Measurements from ENCODE around the gene LBX1.
"Not testable (repeated sequence)": the region's sequence is repeated elsewhere in the genome, so short reads cannot be mapped to it uniquely, and the experiment has no call there.

Gene LBX1

DNA sequence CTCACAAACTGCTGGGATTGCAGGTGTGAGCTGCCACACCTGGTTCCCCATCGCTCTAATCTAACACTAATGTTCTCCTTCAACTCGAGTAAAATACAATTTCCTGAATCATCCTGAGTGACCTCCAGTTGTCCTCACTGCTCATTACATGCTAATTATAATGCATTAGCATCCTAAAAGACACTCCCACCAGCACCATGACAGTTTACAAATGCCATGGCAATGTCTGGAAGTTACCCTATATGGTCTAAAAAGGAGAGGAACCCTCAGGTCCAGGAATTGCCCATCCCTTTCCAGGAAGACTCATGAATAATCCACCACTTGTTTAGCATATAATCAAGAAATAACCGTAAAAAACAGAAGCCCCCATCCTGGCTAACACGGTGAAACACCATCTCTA is 26.6 kb downstream of the LBX1 start:
- not testable (repeated sequence) for DNase-seq

DNA sequence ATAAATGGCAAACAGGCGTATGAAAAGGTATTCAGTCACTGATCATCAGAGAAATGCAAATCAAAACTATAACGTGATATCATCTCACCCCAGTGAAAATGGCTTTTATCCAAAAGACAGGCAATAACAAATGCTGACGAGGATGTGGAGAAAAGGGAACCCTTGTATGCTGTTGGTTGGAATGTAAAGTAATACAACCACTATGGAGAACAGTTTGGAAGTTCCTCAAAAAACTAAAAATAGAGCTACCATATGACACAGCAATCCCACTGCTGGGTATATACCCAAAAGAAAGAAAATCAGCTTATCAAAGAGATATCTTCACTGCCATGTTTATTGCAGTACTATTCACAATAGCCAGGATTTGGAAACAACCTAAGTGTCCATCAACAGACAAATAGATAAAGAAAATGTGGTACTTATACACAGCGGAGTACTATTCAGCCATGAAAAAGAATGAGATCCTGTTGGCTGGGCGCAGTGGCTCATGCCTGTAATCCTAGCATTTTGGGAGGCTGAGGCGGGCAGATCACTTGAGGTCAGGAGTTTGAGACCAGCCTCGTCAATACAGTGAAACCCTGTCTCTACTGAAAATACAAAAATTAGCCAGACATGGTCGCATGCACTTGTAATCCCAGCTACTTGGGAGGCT is 30.8 kb downstream of the LBX1 start:
- DNase-seq, result not testable (repeated sequence)

DNA sequence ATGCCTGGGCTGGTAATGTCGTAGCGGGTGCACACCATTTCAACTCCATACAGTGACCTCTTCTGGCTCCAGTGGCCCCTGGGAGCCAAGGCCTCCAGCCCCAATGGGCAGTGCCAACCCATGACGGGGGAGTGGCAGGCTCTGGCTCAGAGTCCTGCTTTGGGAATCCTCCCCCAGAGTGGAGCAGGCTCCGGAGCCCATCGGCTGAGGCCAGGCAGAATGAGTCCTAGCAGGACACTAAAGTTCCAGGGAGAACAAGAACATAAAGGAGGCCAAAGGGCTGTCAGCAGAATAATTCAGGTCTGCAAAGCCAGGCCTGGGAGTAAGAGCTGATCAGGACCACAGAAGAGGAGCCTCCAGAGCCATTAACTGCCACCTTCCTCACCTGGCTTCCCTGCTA is 33.3 kb downstream of the LBX1 start:
- DNase-seq, result no peak

DNA sequence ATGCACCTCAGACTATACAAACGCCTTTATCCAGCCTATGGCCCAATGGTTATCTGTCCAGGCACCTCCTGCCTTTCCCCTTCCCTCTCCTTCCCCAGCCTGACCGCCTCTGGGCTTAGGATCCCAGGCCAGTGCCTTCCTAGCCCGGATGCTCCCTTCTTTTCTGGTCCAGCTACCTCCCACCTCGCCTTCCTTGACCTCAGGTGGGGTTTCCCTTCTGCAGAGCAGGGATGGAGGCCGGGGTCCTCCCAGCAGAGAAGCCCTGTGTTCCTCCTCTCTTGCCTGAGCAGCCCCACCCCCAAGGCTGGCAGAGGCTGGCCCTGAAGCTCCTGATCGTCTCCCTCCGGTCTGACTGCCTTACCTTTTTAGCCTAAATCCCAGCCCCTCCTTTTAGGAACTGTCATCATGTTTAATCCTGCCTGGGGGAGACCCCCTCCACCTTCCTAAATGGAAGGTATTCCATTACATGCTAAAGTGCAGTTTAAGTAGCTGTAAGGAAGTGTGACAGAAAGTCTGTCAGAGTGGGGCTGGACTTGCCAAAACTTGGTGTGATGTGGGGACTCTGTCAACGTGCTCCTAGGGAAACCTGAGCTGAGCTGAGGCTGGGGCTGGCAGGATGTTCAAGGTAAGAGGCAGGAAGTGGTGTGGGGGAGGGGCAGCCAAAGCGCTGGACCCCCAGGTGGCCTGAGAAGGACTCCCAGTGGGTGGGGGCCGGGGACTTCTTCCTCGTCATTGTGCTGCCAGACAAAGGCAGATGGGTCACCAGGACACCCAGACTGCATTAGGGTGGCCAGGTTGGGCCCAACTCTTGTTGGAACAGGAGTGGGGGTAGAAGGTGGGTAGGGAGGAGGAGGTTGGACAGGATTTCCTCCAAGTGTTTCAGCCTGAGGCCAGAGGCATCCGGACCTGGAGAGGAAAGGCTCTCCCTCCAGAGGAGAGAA is 39.5 kb downstream of the LBX1 start:
- DNase-seq, result peak; percentile 12

DNA sequence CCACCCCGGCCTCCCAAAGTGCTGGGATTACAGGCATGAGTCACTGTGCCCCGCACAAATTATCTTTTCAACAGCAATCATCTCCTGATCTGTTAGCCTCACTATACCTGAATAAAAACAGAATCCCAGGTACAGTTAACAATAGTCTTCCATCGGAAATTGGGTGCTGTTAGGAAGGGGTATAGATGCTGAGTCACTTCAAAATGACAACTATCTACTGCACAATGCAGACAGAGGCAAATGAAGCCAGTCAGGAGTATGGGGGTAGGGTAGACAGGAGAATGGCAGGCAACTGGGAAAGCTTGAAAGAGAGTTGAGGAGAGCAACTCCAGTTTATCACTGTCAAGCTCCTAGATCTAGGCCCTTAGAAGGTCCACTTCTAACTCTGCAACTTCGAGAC is 40.3 kb downstream of the LBX1 start:
- DNase-seq, result no peak

DNA sequence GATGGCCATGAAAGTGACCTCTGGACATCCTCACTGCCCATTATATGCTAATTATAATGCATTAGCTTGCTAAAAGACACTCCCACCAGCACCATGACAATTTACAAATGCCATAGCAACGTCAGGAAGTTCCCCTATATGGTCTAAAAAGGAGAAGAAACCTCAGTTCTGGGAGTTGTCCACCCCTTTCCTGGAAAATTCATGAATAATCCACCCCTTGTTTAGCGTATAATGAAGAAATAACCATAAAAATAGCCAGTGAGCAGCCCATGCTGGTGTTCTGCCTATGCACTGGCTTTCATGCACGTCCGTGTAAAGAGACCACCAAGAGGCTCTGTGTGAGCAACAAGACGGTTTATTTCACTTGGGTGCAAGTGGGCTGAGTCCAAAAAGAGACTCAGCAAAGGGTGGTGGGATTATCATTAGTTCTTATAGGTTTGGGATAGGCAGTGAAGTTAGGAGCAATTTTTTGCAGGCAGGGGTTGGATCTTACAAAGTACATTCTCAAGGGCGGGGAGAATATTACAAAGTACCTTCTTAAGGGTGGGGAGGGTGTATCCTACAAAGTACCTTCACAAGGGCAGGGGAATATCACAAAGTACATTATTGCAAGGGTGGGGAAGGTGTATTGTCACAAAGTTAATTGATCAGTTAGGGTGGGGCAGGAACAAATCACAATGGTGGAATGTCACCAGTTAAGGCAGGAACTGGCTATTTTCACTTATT is 45.6 kb downstream of the LBX1 start:
- no peak for DNase-seq

DNA sequence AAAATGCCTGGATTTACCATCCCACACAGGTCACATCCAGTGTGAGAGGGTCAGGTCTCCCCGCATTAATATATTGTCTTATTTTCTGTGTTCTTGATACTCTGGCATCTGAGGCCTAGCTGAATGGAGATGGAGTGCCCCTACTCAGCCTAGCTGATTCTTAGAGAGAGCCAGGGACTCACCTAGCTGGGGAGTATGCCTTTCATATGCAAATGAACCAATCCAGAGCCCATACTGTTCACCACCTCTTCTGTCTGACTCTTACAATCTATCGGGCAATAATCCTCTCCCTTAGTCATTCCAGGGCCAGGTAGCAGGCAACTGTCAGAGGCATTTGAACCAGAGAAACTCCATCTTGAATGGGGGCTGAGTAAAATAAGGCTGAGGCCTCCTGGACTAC is 46.3 kb downstream of the LBX1 start:
- DNase-seq, result no peak

All from NCI-H345 (cell line).